K562 (cell line): ENCODE data around the gene HRH4. TPM values are rescaled to one million over a fixed set of nuclear protein-coding genes. Genes with fewer than 3 reads are reported as not detected.

ENCODE experiments used
- ATF1 ChIP-seq, 2 experiments: fragments of 450-650 bp in 1 of 2; IDR thresholded peaks; 2 replicates each; pipeline ENCODE4 v1.6.1; 2016; ENCODE audit warnings: missing compliant biosample characterization in 1 of 2, missing genetic modification characterization in 1 of 2
- ATF7 ChIP-seq: fragments of 450-650 bp; IDR thresholded peaks from 2 replicates; pipeline ENCODE4 v1.7.1; 2014; ENCODE audit warnings: mild to moderate bottlenecking, moderate library complexity
- CCNT2 ChIP-seq: IDR thresholded peaks from 2 replicates; pipeline ENCODE4 v1.6.1; 2011; ENCODE audit warnings: borderline replicate concordance, low read depth, mild to moderate bottlenecking, moderate library complexity, mixed read lengths, low read length; ENCODE audit not compliant: insufficient read length; ENCODE audit errors: extremely low read depth
- DDX20 ChIP-seq: fragments of 450-650 bp; IDR thresholded peaks from 2 replicates; pipeline ENCODE4 v1.6.1; 2016; ENCODE audit warnings: missing genetic modification characterization, low read depth, mild to moderate bottlenecking, missing compliant biosample characterization, moderate library complexity
- EP400 ChIP-seq: fragments of 450-650 bp; IDR thresholded peaks from 2 replicates; pipeline ENCODE4 v1.6.1; 2017; ENCODE audit warnings: antibody characterized with exemption, mild to moderate bottlenecking, moderate library complexity
- JUNB ChIP-seq: fragments of 450-650 bp; formaldehyde crosslinking; conservative IDR thresholded peaks from 2 replicates; pipeline ENCODE4 v1.4.0; 2020; ENCODE audit warnings: mild to moderate bottlenecking
- JUND ChIP-seq, 2 experiments: IDR thresholded peaks; 2 replicates in 1 of 2; 3 replicates in 1 of 2; pipeline ENCODE4 v1.6.1; 2011; ENCODE audit warnings: borderline replicate concordance in 2 of 2, low read depth in 2 of 2, low read length in 2 of 2, improper control_type of control experiment in 1 of 2, missing biosample characterization in 1 of 2, missing genetic modification characterization in 1 of 2, missing genetic modification reagents in 1 of 2
- MECOM ChIP-seq: fragments of 250-450 bp; sonication (Bioruptor Pico); IDR thresholded peaks from 2 replicates; pipeline ENCODE4 v1.8.0; 2022; ENCODE audit warnings: inconsistent platforms
- POLR2B ChIP-seq: fragments of 450-650 bp; IDR thresholded peaks from 2 replicates; pipeline ENCODE4 v1.6.1; 2018; ENCODE audit warnings: low read depth; ENCODE audit not compliant: partially characterized antibody
- RAD21 ChIP-seq, 2 experiments: fragments of 250-450 bp in 1 of 2; fragments of 450-650 bp in 1 of 2; sonication (Bioruptor Pico) in 1 of 2; formaldehyde crosslinking in 1 of 2; IDR thresholded peaks in 1 of 2; conservative IDR thresholded peaks in 1 of 2; 2 replicates each; pipeline versions ENCODE4 v1.4.0 to v1.8.0; 2020 to 2022; ENCODE audit warnings: mild to moderate bottlenecking in 2 of 2, moderate library complexity in 1 of 2
- TBL1XR1 ChIP-seq, 2 experiments: IDR thresholded peaks; 2 replicates each; pipeline ENCODE4 v1.6.1; 2012; ENCODE audit warnings: improper control_type of control experiment in 2 of 2, low read length in 2 of 2, mild to moderate bottlenecking in 1 of 2
- TSHZ1 ChIP-seq: fragments of 250-450 bp; sonication (Bioruptor Pico); IDR thresholded peaks from 2 replicates; pipeline ENCODE4 v1.4.0; 2020; ENCODE audit warnings: mild to moderate bottlenecking, moderate library complexity
- XRCC5 ChIP-seq: fragments of 200-400 bp; formaldehyde crosslinking; IDR thresholded peaks from 2 replicates; pipeline ENCODE4 v1.6.1; 2017; ENCODE audit warnings: low read depth, mild to moderate bottlenecking, low read length
- YY1 ChIP-seq, 3 experiments: IDR thresholded peaks; 2 replicates each; pipeline ENCODE4 v1.6.1; 2011; ENCODE audit warnings: low read length in 2 of 3, mild to moderate bottlenecking in 2 of 3, moderate library complexity in 2 of 3, borderline replicate concordance in 1 of 3, control low read depth in 1 of 3, low read depth in 1 of 3; ENCODE audit not compliant: insufficient read depth in 3 of 3, insufficient replicate concordance in 2 of 3, control insufficient read depth in 1 of 3, insufficient read length in 1 of 3; ENCODE audit errors: extremely low read depth in 1 of 3
- ZNF239 ChIP-seq: fragments of 250-450 bp; sonication (Bioruptor Pico); IDR thresholded peaks from 2 replicates; pipeline ENCODE4 v1.4.0; 2020; ENCODE audit warnings: mild to moderate bottlenecking
- ZNF717 ChIP-seq: fragments of 250-450 bp; sonication (Bioruptor Pico); IDR thresholded peaks from 2 replicates; pipeline ENCODE4 v1.5.0; 2021
- ZNF766 ChIP-seq: fragments of 200-800 bp; sonication (Bioruptor generic); conservative IDR thresholded peaks from 2 replicates; pipeline ENCODE4 v1.6.1; 2016; ENCODE audit warnings: missing genetic modification characterization, missing compliant biosample characterization
- polyA plus RNA-seq, 8 experiments: library from polyadenylated mRNA; depleted of rRNA in 4 of 8; stranded (reverse) in 5 of 8; unstranded in 3 of 8; fragments of >200 nt; fragmentation: Nextera tagmentation in 2 of 8; fragmentation: Illumina TruSeq in 1 of 8; extraction: Ambion mirVana in 2 of 8; extraction: Trizol in 1 of 8; gene quantifications; 2 replicates each; pipeline versions ENCODE4 v1.2.1 to v1.2.3, GENCODE V29; 2011 to 2014; ENCODE audit warnings: inconsistent platforms in 1 of 8, missing spikeins in 1 of 8
- total RNA-seq, 7 experiments: library from RNA; depleted of rRNA in 6 of 7; stranded (reverse); fragments of >200 nt in 6 of 7; fragmentation: Illumina TruSeq in 2 of 7; extraction: Trizol in 2 of 7; gene quantifications; 2 replicates each; pipeline versions ENCODE4 v1.2.1 to v1.2.3, GENCODE V29; 2011 to 2021; ENCODE audit warnings: low replicate concordance in 1 of 7
- TF ChIP-seq, protein P1 (sequence below): fragments of 250-450 bp; sonication (Bioruptor Pico); IDR thresholded peaks from 2 replicates; pipeline ENCODE4 v1.4.0; 2020; ENCODE audit warnings: mild to moderate bottlenecking, moderate library complexity
- TF ChIP-seq, protein P2 (sequence below): fragments of 450-650 bp; formaldehyde crosslinking; IDR thresholded peaks from 2 replicates; pipeline ENCODE4 v1.4.0; 2022; ENCODE audit warnings: missing genetic modification characterization

Gene HRH4
- total and polyA plus RNA-seq, 9 of the 15 experiments (the other 6 are each of a cell fraction or from before 2014, with no cell fraction given) = not detected

- TF ChIP-seq MECOM (CRISPR knock-in tag) = peak; percentile 80
- peak in 1 of 2 experiments; percentile 98; a peak in 2 of 4 replicates for TF ChIP-seq TBL1XR1 (IDR thresholded peaks at IDR 0.05; ENCODE audit: low read length in 2 of 2)
- TF ChIP-seq ATF7 = peak; percentile 73
- peak; percentile 83 for TF ChIP-seq EP400
- peak; percentile 74 for TF ChIP-seq ZNF239 (CRISPR knock-in tag)
- TF ChIP-seq, protein P1, sequence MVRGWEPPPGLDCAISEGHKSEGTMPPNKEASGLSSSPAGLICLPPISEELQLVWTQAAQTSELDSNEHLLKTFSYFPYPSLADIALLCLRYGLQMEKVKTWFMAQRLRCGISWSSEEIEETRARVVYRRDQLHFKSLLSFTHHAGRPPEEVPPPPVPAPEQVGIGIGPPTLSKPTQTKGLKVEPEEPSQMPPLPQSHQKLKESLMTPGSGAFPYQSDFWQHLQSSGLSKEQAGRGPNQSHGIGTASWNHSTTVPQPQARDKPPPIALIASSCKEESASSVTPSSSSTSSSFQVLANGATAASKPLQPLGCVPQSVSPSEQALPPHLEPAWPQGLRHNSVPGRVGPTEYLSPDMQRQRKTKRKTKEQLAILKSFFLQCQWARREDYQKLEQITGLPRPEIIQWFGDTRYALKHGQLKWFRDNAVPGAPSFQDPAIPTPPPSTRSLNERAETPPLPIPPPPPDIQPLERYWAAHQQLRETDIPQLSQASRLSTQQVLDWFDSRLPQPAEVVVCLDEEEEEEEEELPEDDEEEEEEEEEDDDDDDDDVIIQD = peak; percentile 93
- no peak for TF ChIP-seq JUND (IDR thresholded peaks at IDR 0.05; ENCODE audit: borderline replicate concordance, low read depth, low read length)
- TF ChIP-seq JUND (tag; IDR thresholded peaks at IDR 0.05; ENCODE audit: borderline replicate concordance, low read depth, low read length) = 0 out of 3 replicates have a peak, but pooled peaks have one; percentile 21
- TF ChIP-seq RAD21 (CRISPR knock-in tag; conservative IDR thresholded peaks at IDR 0.05 in 1 of 2, IDR thresholded peaks at IDR 0.05 in 1 of 2) = no peak
- TF ChIP-seq POLR2B = peak; percentile 49
- 0 out of 2 replicates have a peak, but pooled peaks have one; percentile 18 for TF ChIP-seq XRCC5
- no peak for TF ChIP-seq DDX20 (tag)
- peak; percentile 77 for TF ChIP-seq CCNT2
- TF ChIP-seq YY1 (IDR thresholded peaks at IDR 0.05; ENCODE audit: borderline replicate concordance in 1 of 3, control insufficient read depth in 1 of 3, extremely low read depth in 1 of 3, insufficient read depth in 3 of 3, insufficient read length in 1 of 3, insufficient replicate concordance in 2 of 3, low read depth in 1 of 3, low read length in 2 of 3) = peak in 2 of 3 experiments; percentile 11 to 40
- no peak for TF ChIP-seq ATF1 (CRISPR knock-in tag; IDR thresholded peaks at IDR 0.05)
- peak; percentile 82 for TF ChIP-seq ATF1 (tag; IDR thresholded peaks at IDR 0.05)
- TF ChIP-seq, protein P2, sequence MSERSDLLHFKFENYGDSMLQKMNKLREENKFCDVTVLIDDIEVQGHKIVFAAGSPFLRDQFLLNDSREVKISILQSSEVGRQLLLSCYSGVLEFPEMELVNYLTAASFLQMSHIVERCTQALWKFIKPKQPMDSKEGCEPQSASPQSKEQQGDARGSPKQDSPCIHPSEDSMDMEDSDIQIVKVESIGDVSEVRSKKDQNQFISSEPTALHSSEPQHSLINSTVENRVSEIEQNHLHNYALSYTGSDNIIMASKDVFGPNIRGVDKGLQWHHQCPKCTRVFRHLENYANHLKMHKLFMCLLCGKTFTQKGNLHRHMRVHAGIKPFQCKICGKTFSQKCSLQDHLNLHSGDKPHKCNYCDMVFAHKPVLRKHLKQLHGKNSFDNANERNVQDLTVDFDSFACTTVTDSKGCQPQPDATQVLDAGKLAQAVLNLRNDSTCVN (CRISPR knock-in tag) = peak; percentile 82; the same call in 1 of the 2 replicates
- TF ChIP-seq ZNF766 (CRISPR knock-in tag) = peak; percentile 96
- peak; percentile 65; the same call in 1 of the 2 replicates for TF ChIP-seq TSHZ1 (CRISPR knock-in tag)
- TF ChIP-seq JUNB (CRISPR knock-in tag) = no peak
- TF ChIP-seq ZNF717 (CRISPR knock-in tag) = no peak
Observed at GRCh38 chr18:24426398-24427294, 33.8 kb upstream of the HRH4 start, which contains the start of gene IMPACT (continued).
